ENCODE data around the gene IRX4. TPM values are rescaled to one million over a fixed set of nuclear protein-coding genes. Genes with fewer than 3 reads are reported as not detected.

IRX4 gene
- total RNA-seq, 1 donor from 2014 or later: not detected

- no peak for TF ChIP-seq CTCF (conservative IDR thresholded peaks at IDR 0.05; ENCODE audit: low read depth, low read length)
- DNase-seq (ENCODE audit: low read depth): no peak
- H3K4me3 ChIP-seq (ENCODE audit: low read depth, low read length): no peak overlapping the region
These were observed 14.9 kb downstream of the IRX4 start for GRCh38 chr5:1867815-1868143.

- no peak for DNase-seq (ENCODE audit: low read depth)
- H3K4me3 ChIP-seq (ENCODE audit: low read depth, low read length): no peak overlapping the region
- no peak for TF ChIP-seq CTCF (conservative IDR thresholded peaks at IDR 0.05; ENCODE audit: low read depth, low read length)
These were observed 15.5 kb downstream of the IRX4 start for GRCh38 chr5:1867114-1867814.

- no peak overlapping the region for H3K4me3 ChIP-seq (ENCODE audit: low read depth, low read length)
- DNase-seq (ENCODE audit: low read depth): no peak
- TF ChIP-seq CTCF (conservative IDR thresholded peaks at IDR 0.05; ENCODE audit: low read depth, low read length): no peak
These were observed 16.8 kb downstream of the IRX4 start for GRCh38 chr5:1865948-1866347.

GRCh38 chr5:1865486-1865885 is 17.2 kb downstream of the IRX4 start:
- H3K4me3 ChIP-seq (ENCODE audit: low read depth, low read length): no peak overlapping the region
- DNase-seq (ENCODE audit: low read depth): no peak
- no peak for TF ChIP-seq CTCF (conservative IDR thresholded peaks at IDR 0.05; ENCODE audit: low read depth, low read length)

- no peak for TF ChIP-seq CTCF (conservative IDR thresholded peaks at IDR 0.05; ENCODE audit: low read depth, low read length)
- no peak overlapping the region for H3K4me3 ChIP-seq (ENCODE audit: low read depth, low read length)
- DNase-seq (ENCODE audit: low read depth): no peak
These were observed 17.8 kb downstream of the IRX4 start for GRCh38 chr5:1864896-1865440.

- no peak for DNase-seq (ENCODE audit: low read depth)
- no peak for TF ChIP-seq CTCF (conservative IDR thresholded peaks at IDR 0.05; ENCODE audit: low read depth, low read length)
- no peak overlapping the region for H3K4me3 ChIP-seq (ENCODE audit: low read depth, low read length)
These were observed 21.8 kb downstream of the IRX4 start for GRCh38 chr5:1860949-1861348.

- no peak for TF ChIP-seq CTCF (conservative IDR thresholded peaks at IDR 0.05; ENCODE audit: low read depth, low read length)
- H3K4me3 ChIP-seq (ENCODE audit: low read depth, low read length): no peak overlapping the region
- no peak for DNase-seq (ENCODE audit: low read depth)
These were observed 22.6 kb downstream of the IRX4 start for GRCh38 chr5:1860021-1860610.

Measured in epithelial cell of proximal tubule (primary cell).